Inflammatory macrophage treated with lipopolysaccharide for 1 hour (primary cell): Measurements from ENCODE around the gene MAGI1.

Source experiments
- DNase-seq, 2 donors: peaks; one replicate each; pipeline ENCODE4 v3.0.0-alpha.2; 2020 to 2022

MAGI1 gene

GRCh38 chr3:65968996-65969395, 69.7 kb downstream of the MAGI1 start:
- DNase-seq: no peak

GRCh38 chr3:65967451-65967850, 71.3 kb downstream of the MAGI1 start:
- no peak for DNase-seq

GRCh38 chr3:65964838-65965237, 73.9 kb downstream of the MAGI1 start:
- no peak for DNase-seq

GRCh38 chr3:65963787-65964677, 74.7 kb downstream of the MAGI1 start:
- DNase-seq: no peak

- no peak for DNase-seq
Observed at GRCh38 chr3:65961733-65962132, 77.0 kb downstream of the MAGI1 start.

GRCh38 chr3:65961128-65961527, 77.6 kb downstream of the MAGI1 start:
- DNase-seq: no peak

GRCh38 chr3:65960087-65960486, 78.6 kb downstream of the MAGI1 start:
- no peak for DNase-seq

GRCh38 chr3:65958216-65958615, 80.5 kb downstream of the MAGI1 start:
- DNase-seq: no peak

- DNase-seq: no peak
Observed at GRCh38 chr3:65955792-65956477, 82.8 kb downstream of the MAGI1 start.

- DNase-seq: no peak
Observed at GRCh38 chr3:65953881-65954733, 84.6 kb downstream of the MAGI1 start.

- DNase-seq: no peak
Observed at GRCh38 chr3:65953301-65953812, 85.4 kb downstream of the MAGI1 start.

GRCh38 chr3:65952842-65953241, 85.9 kb downstream of the MAGI1 start:
- no peak for DNase-seq

GRCh38 chr3:65951836-65952505, 86.7 kb downstream of the MAGI1 start:
- no peak for DNase-seq

GRCh38 chr3:65950340-65951326, 88.1 kb downstream of the MAGI1 start:
- DNase-seq: no peak

GRCh38 chr3:65948841-65949573, 89.7 kb downstream of the MAGI1 start:
- DNase-seq: no peak

- DNase-seq: no peak
Observed at GRCh38 chr3:65946438-65946837, 92.3 kb downstream of the MAGI1 start.

- DNase-seq: no peak
Observed at GRCh38 chr3:65945953-65946352, 92.8 kb downstream of the MAGI1 start.

GRCh38 chr3:65945480-65945879, 93.2 kb downstream of the MAGI1 start:
- DNase-seq: no peak

GRCh38 chr3:65944252-65944651, 94.5 kb downstream of the MAGI1 start:
- DNase-seq: no peak

GRCh38 chr3:65939801-65940246, 98.9 kb downstream of the MAGI1 start:
- DNase-seq: no peak
